HFF-Myc (cell line): ENCODE results near the gene PRKCE.

ENCODE experiments used
- DNase-seq: peaks from one replicate; pipeline ENCODE4 v3.0.0-alpha.2; 2011; ENCODE audit warnings: low read depth; ENCODE audit errors: extremely low read depth
- H3K4me3 ChIP-seq: replicated peaks from 2 replicates; pipeline ENCODE4 v1.5.1; 2011; ENCODE audit warnings: low read depth, mild to moderate bottlenecking, control low read depth, low read length
- CTCF ChIP-seq: IDR thresholded peaks from 2 replicates; pipeline ENCODE4 v1.5.1; 2012; ENCODE audit warnings: mild to moderate bottlenecking, low read depth, low read length, control low read depth; ENCODE audit errors: missing control alignments

The PRKCE gene

GRCh38 chr2:45929674-45930395, 278.4 kb downstream of the PRKCE start:
- no peak for DNase-seq
- TF ChIP-seq CTCF, result no peak
- no peak overlapping the region for H3K4me3 ChIP-seq

GRCh38 chr2:45930396-45930792, 278.9 kb downstream of the PRKCE start:
- peak; percentile 26 for DNase-seq
- no peak for TF ChIP-seq CTCF
- H3K4me3 ChIP-seq, result no peak overlapping the region

- no peak for DNase-seq
- no peak overlapping the region for H3K4me3 ChIP-seq
- TF ChIP-seq CTCF, result no peak
Observed at GRCh38 chr2:45932278-45932975, 281.0 kb downstream of the PRKCE start.

GRCh38 chr2:45935791-45936622, 284.5 kb downstream of the PRKCE start:
- DNase-seq, result peak; percentile 95
- TF ChIP-seq CTCF, result peak; percentile 72
- H3K4me3 ChIP-seq, result no peak overlapping the region

- no peak for DNase-seq
- TF ChIP-seq CTCF, result no peak
Observed at GRCh38 chr2:45936623-45936979, 285.1 kb downstream of the PRKCE start.

GRCh38 chr2:45937990-45938389, 286.5 kb downstream of the PRKCE start:
- H3K4me3 ChIP-seq, result no peak overlapping the region
- DNase-seq, result no peak
- TF ChIP-seq CTCF, result no peak

More at GRCh38 chr2:45936623-45936979, 285.1 kb downstream of the PRKCE start:
- H3K4me3 ChIP-seq, result no peak overlapping the region
